IMR-90 (cell line): Measurements from ENCODE around the gene RYR2. TPM values are rescaled to one million over a fixed set of nuclear protein-coding genes. Genes with fewer than 3 reads are reported as not detected.

Experiments used
- ATAC-seq: fragments of 200-7000 bp; cut with Tn5 transposase; 2 replicates; pipeline ENCODE4 v1.9.1; 2020; ENCODE audit warnings: low read depth, mild to moderate bottlenecking, moderate library complexity
- BruUV-seq: library from RNA; stranded (reverse); fragments of 400-500 nt; replicated peaks from 2 replicates; lab custom pipeline; 2021; lab: Mats Ljungman, UMichigan
- CTCF ChIA-PET: fragments of 300-600 bp; formaldehyde crosslinking; extraction: SDS; loops from one replicate; lab custom pipeline; 2021; ENCODE audit warnings: antibody characterized with exemption; lab: Yijun Ruan, JAX
- POLR2A ChIA-PET: fragments of 300-600 bp; sonication (Branson Sonifier 250); formaldehyde crosslinking; loops from one replicate; lab custom pipeline; 2022; ENCODE audit warnings: antibody characterized with exemption; ENCODE audit not compliant: unreplicated experiment; lab: Charles Lee
- DNase-seq: peaks from one replicate; pipeline ENCODE4 v3.0.0; 2013
- H2AFZ ChIP-seq: replicated peaks from 2 replicates; pipeline ENCODE3; 2013; ENCODE audit warnings: low read length, mild to moderate bottlenecking; ENCODE audit not compliant: poor library complexity
- H2AK5ac ChIP-seq: 2 replicates; pipeline ENCODE4 v1.6.1; 2013; ENCODE audit warnings: low read depth, low read length, inconsistent platforms
- H2AK9ac ChIP-seq: replicated peaks from 2 replicates; pipeline ENCODE3; 2013; ENCODE audit warnings: mild to moderate bottlenecking, low read depth, low read length, moderate library complexity; ENCODE audit not compliant: poor library complexity
- H2BK120ac ChIP-seq: 2 replicates; pipeline ENCODE4 v1.6.1; 2013; ENCODE audit warnings: low read depth, low read length, inconsistent platforms
- H2BK15ac ChIP-seq: 3 replicates; pipeline ENCODE4 v1.6.1; 2013; ENCODE audit warnings: low read depth, low read length, inconsistent platforms
- H2BK20ac ChIP-seq: 2 replicates; pipeline ENCODE4 v1.6.1; 2013; ENCODE audit warnings: low read depth, mild to moderate bottlenecking, inconsistent platforms, low read length, moderate library complexity
- H2BK5ac ChIP-seq: 2 replicates; pipeline ENCODE4 v1.6.1; 2013; ENCODE audit warnings: mild to moderate bottlenecking, low read depth, low read length, inconsistent platforms; ENCODE audit not compliant: poor library complexity, severe bottlenecking
- H3K14ac ChIP-seq: replicated peaks from 2 replicates; pipeline ENCODE4 v1.6.1; 2013; ENCODE audit warnings: low read depth, low read length, inconsistent platforms
- H3K18ac ChIP-seq: 2 replicates; pipeline ENCODE4 v1.6.1; 2013; ENCODE audit warnings: low read depth, low read length, control low read depth
- H3K23ac ChIP-seq: 2 replicates; pipeline ENCODE4 v1.6.1; 2013; ENCODE audit warnings: low read depth, low read length, inconsistent platforms
- H3K27ac ChIP-seq: 2 replicates; pipeline ENCODE4 v1.5.1; 2013; ENCODE audit warnings: mild to moderate bottlenecking, control low read depth, low read length; ENCODE audit not compliant: insufficient read depth
- H3K27me3 ChIP-seq: 2 replicates; pipeline ENCODE4 v1.6.1; 2013; ENCODE audit warnings: low read length; ENCODE audit not compliant: control insufficient read depth, insufficient read depth
- H3K36me3 ChIP-seq: 2 replicates; pipeline ENCODE4 v1.6.1; 2013; ENCODE audit warnings: low read length, mixed read lengths; ENCODE audit not compliant: control insufficient read depth, insufficient read depth
- H3K4ac ChIP-seq: 2 replicates; pipeline ENCODE4 v1.6.1; 2013; ENCODE audit warnings: low read depth, low read length, inconsistent platforms
- H3K4me1 ChIP-seq: 2 replicates; pipeline ENCODE4 v1.6.1; 2013; ENCODE audit warnings: low read length, mixed read lengths; ENCODE audit not compliant: control insufficient read depth, insufficient read depth
- H3K4me2 ChIP-seq: 2 replicates; pipeline ENCODE4 v1.6.1; 2013; ENCODE audit warnings: low read depth, mild to moderate bottlenecking, control low read depth, low read length, moderate library complexity
- H3K4me3 ChIP-seq: 2 replicates; pipeline ENCODE4 v1.5.1; 2013; ENCODE audit warnings: low read depth, mild to moderate bottlenecking, control low read depth, low read length, moderate library complexity; ENCODE audit not compliant: insufficient read depth
- H3K56ac ChIP-seq: 2 replicates; pipeline ENCODE4 v1.6.1; 2013; ENCODE audit warnings: low read length, inconsistent platforms; ENCODE audit not compliant: insufficient read depth; ENCODE audit errors: extremely low read depth
- H3K79me1 ChIP-seq, 2 experiments: 2 replicates each; pipeline ENCODE4 v1.6.1; 2013; ENCODE audit warnings: low read length in 2 of 2, inconsistent platforms in 1 of 2, low read depth in 1 of 2
- H3K9ac ChIP-seq: 2 replicates; pipeline ENCODE4 v1.6.1; 2013; ENCODE audit warnings: low read depth, low read length, control low read depth
- H3K9me1 ChIP-seq: 2 replicates; pipeline ENCODE4 v1.6.1; 2013; ENCODE audit warnings: low read length, inconsistent platforms; ENCODE audit not compliant: insufficient read depth
- H3K9me3 ChIP-seq: 2 replicates; pipeline ENCODE4 v1.6.1; 2013; ENCODE audit warnings: low read length; ENCODE audit not compliant: control insufficient read depth, insufficient read depth
- H4K20me1 ChIP-seq: 2 replicates; pipeline ENCODE4 v1.6.1; 2013; ENCODE audit warnings: low read length, inconsistent platforms; ENCODE audit not compliant: insufficient read depth
- H4K5ac ChIP-seq: 2 replicates; pipeline ENCODE4 v1.6.1; 2013; ENCODE audit warnings: mild to moderate bottlenecking, low read depth, low read length, control low read depth
- H4K8ac ChIP-seq, 2 experiments: 2 replicates each; pipeline ENCODE4 v1.6.1; 2013; ENCODE audit warnings: low read depth in 2 of 2, low read length in 2 of 2, control low read depth in 1 of 2, inconsistent platforms in 1 of 2
- H4K91ac ChIP-seq: 2 replicates; pipeline ENCODE4 v1.6.1; 2013; ENCODE audit warnings: low read depth, low read length, inconsistent platforms; ENCODE audit not compliant: insufficient read depth
- FOS ChIP-seq: fragments of 150-350 bp; IDR thresholded peaks from 2 replicates; pipeline ENCODE4 v1.6.1; 2016; ENCODE audit warnings: low read depth, low read length
- MAFK ChIP-seq: IDR thresholded peaks from 2 replicates; pipeline ENCODE4 v1.6.1; 2012; ENCODE audit warnings: low read depth, low read length, improper control_type of control experiment
- POLR2A ChIP-seq: IDR thresholded peaks from 2 replicates; pipeline ENCODE4 v1.6.1; 2012; ENCODE audit warnings: mild to moderate bottlenecking, low read depth, low read length
- RAD21 ChIP-seq: IDR thresholded peaks from 2 replicates; pipeline ENCODE4 v1.6.1; 2012; ENCODE audit warnings: low read length, improper control_type of control experiment
- RCOR1 ChIP-seq: IDR thresholded peaks from 2 replicates; pipeline ENCODE4 v1.6.1; 2012; ENCODE audit warnings: mild to moderate bottlenecking, low read length, improper control_type of control experiment; ENCODE audit not compliant: insufficient replicate concordance
- RFX5 ChIP-seq: IDR thresholded peaks from 2 replicates; pipeline ENCODE4 v1.8.0; 2012; ENCODE audit warnings: low read depth, mild to moderate bottlenecking, low read length, moderate library complexity
- WGBS, 2 experiments: methylation state at CpG; one replicate each; pipeline versions ENCODE4 v1.1.5 to v1.1.7; 2013; ENCODE audit warnings: missing lambda C conversion rate in 2 of 2; ENCODE audit not compliant: insufficient read length in 1 of 2; ENCODE audit errors: extremely low coverage in 2 of 2; 5-methylcytosine and 5-hydroxymethylcytosine counted together
- dilution Hi-C: fragments of 300-500 bp; cut with HindIII; formaldehyde crosslinking; loops from one replicate; pipeline ENCODE4 v1.14.3; 2018; ENCODE audit warnings: low sequenced_read_pairs; ENCODE audit not compliant: unreplicated experiment
- in situ Hi-C: fragments of 300-500 bp; cut with MboI; formaldehyde crosslinking; loops from 3 replicates; pipeline ENCODE4 v1.14.3; 2019; ENCODE audit warnings: low sequenced_read_pairs, inconsistent platforms, mixed read lengths
- intact Hi-C: fragments of 100-400 bp; cut with micrococcal nuclease; formaldehyde crosslinking; loops from 2 replicates; pipeline ENCODE4 v1.10.0; 2022
- polyA plus RNA-seq, 3 experiments: library from polyadenylated mRNA; depleted of rRNA; stranded (reverse); fragments of >200 nt; gene quantifications; 2 replicates each; pipeline ENCODE4 v1.2.3, GENCODE V29; 2012; ENCODE audit warnings: low replicate concordance in 1 of 3
- total RNA-seq: library from RNA; depleted of rRNA; stranded (reverse); fragments of >200 nt; gene quantifications from 2 replicates; pipeline ENCODE4 v1.2.3, GENCODE V29; 2012
- TF ChIP-seq, protein P1 (sequence below): fragments of 150-350 bp; IDR thresholded peaks from 2 replicates; pipeline ENCODE4 v1.6.1; 2017; ENCODE audit warnings: mild to moderate bottlenecking, antibody characterized with exemption, low read length, low read depth
- TF ChIP-seq, protein P2 (sequence below): fragments of 150-350 bp; IDR thresholded peaks from 2 replicates; pipeline ENCODE4 v1.6.1; 2016; ENCODE audit warnings: low read depth, mild to moderate bottlenecking, low read length, moderate library complexity, borderline replicate concordance

RYR2 gene
- total and polyA plus RNA-seq, 2 of the 4 experiments (the other 2 are of a cell fraction): not detected

DNA sequence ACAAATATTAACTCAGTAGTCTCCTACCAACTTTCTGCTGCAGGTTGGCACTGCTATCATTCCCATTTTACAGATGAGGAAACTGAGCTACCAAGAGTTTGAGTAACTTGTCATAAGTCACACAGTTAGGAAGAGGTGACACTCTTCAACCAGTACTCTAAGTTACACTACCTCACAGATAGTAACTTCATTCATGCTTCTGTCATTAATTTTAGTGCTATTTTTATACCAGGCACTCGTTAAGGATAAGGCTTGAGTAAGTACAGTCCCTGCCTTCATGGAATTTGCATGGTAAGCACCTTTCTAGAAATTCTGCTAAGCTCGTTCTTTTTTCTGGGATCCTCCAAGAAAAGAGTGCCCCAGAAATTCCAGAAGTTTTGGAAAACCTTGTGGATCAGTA, 770.1 kb downstream of the RYR2 start:
- no peak overlapping the region for H4K8ac ChIP-seq
- H3K9ac ChIP-seq: no peak overlapping the region
- ATAC-seq: no peak
- dilution Hi-C loops: no loop called here
- no peak overlapping the region for H3K27ac ChIP-seq
- no peak overlapping the region for H2AK9ac ChIP-seq
- no peak overlapping the region for H2BK120ac ChIP-seq
- H4K20me1 ChIP-seq: no peaks in the 10 kb centered on the region
- H3K79me1 ChIP-seq: no peaks in the 10 kb centered on the region
- no CpG with 5 or more reads among the region's 2 CpGs for WGBS, 2 experiments
- H2AFZ ChIP-seq: no peak overlapping the region
- no peaks in the 10 kb centered on the region for H3K4me1 ChIP-seq
- no peaks in the 10 kb centered on the region for H3K9me1 ChIP-seq
- no peak overlapping the region for H3K56ac ChIP-seq
- no peak overlapping the region for H4K5ac ChIP-seq
- H2BK20ac ChIP-seq: no peak overlapping the region
- H2BK5ac ChIP-seq: no peak overlapping the region
- no peak for DNase-seq
- H2BK15ac ChIP-seq: no peak overlapping the region
- no peak overlapping the region for H3K14ac ChIP-seq
- H4K91ac ChIP-seq: no peak overlapping the region
- H3K9me3 ChIP-seq: peaks cover 1% of the 10 kb centered on the region; the same call in 1 of the 2 replicates
- H3K4ac ChIP-seq: no peak overlapping the region
- TF ChIP-seq, protein P1, sequence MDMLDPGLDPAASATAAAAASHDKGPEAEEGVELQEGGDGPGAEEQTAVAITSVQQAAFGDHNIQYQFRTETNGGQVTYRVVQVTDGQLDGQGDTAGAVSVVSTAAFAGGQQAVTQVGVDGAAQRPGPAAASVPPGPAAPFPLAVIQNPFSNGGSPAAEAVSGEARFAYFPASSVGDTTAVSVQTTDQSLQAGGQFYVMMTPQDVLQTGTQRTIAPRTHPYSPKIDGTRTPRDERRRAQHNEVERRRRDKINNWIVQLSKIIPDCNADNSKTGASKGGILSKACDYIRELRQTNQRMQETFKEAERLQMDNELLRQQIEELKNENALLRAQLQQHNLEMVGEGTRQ: no peak
- TF ChIP-seq RFX5 (no peak), MAFK (no peak), FOS (no peak), RAD21 (no peak), POLR2A (no peak), RCOR1 (no peak)
- TF ChIP-seq, protein P2, sequence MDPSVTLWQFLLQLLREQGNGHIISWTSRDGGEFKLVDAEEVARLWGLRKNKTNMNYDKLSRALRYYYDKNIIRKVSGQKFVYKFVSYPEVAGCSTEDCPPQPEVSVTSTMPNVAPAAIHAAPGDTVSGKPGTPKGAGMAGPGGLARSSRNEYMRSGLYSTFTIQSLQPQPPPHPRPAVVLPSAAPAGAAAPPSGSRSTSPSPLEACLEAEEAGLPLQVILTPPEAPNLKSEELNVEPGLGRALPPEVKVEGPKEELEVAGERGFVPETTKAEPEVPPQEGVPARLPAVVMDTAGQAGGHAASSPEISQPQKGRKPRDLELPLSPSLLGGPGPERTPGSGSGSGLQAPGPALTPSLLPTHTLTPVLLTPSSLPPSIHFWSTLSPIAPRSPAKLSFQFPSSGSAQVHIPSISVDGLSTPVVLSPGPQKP: no peak
- ChIA-PET CTCF (interaction anchor here (0.6 kb wide), 1 partner anchor 215 kb away, joined by 3 read pairs; no protein-coding TSS in a partner anchor), POLR2A (no interaction called here)
- no peak overlapping the region for H3K18ac ChIP-seq
- no peak overlapping the region for H3K4me2 ChIP-seq
- no TSS peak for BruUV-seq
- no peak overlapping the region for H3K4me3 ChIP-seq
- no peak overlapping the region for H3K23ac ChIP-seq
- intact Hi-C loops: no loop called here
- in situ Hi-C loops: no loop called here
- H3K27me3 ChIP-seq: no peaks in the 10 kb centered on the region
- no peaks in the 10 kb centered on the region for H3K36me3 ChIP-seq
- no peak overlapping the region for H2AK5ac ChIP-seq
